ENCODE results near the gene C16orf96.

Gene C16orf96

DNA sequence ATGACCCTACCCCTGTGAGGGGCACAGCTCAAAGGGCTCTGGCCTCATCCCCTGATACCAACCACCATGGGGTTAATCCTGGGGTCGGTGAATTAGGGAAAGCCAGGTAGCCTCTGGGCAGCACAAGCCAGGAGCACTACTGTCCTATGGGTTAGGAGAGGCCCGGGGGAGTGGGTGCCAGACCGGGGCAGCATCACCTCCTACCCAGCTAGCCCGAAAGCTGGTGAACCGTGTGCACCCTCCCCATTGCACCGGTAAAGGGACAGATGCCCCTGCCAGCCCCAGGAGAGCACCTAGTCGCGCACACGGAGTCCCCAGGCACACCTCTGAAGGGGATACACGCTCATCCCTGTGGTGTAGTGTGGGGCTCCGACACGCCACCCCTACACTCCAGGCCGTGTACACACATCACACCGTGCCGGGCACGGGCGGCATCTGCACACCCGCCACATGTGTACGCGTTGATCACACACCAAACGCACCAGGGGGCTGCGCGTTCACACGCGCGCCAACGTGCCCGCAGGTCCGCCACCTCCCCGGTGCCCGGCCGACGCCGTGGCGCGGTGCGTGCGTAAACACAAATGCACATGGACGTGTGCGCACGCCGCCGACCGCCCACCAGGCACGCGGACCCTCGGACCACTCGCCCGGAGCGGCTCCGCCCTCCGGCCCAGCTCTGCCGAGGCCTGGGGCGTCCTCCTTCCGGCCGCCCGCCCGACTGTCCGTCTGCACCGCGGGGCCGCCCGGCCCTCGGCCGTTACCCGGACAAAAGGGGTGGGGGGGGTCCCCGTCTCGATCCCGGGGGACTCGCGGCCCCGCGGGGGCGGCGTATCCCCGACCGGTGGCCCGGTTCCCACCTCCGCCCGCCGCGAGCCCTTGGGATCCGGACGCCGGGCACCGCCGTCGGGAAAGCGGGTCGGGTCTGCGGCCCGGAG is 57.8 kb downstream of the C16orf96 start:
- peak; percentile 37 for DNase-seq (ENCODE audit: insufficient read length, low spot score)

DNA sequence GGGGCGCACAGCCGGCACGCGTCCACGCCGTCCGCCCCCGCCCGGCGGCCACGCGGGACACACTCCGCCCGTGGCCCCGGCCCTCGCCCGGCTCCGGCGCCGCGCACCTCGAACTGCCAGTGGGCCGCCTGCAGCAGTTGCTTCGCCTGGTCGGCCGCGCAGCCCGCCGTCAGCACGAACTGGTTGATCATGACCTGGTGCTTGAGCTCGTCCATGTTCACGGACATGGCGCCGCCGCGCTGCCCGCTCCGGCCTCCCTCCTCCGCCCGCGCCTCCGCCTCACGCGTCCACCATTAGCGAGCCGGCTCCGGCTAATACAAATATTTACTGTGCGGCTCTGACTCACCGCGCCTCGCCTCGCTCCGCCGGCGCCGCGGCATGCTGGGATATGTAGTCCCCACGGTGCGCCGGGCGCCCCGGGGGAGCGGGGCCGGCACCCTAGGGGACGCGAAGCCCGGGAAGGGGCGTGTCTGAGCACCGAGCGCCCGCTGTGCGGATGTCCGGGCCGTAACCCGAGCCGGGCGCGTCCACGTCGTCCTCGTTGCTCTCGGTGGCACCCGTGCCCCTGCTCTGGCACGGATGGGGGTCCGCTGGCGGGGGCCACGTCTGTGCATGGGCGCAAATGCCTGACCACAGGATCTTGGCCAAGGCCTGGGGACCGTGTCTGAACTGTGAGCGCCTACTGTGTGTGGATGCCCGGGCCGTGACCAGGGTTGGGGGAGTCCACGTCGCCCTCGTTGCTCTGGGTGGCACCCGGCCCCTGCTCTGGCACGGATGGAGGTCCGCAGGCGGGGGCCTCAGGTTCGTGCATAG is 58.6 kb downstream of the C16orf96 start, which contains the start of gene UBALD1:
Gene UBALD1, minus strand, starts transcription at position 318 of the 813 bp plus-strand sequence. Its CDS starts 91 bp downstream, at position 227.
- DNase-seq (ENCODE audit: insufficient read length, low spot score) = peak; percentile 89
- peak; percentile 96 for FAIRE-seq

More for the DNA sequence above, 57.8 kb downstream of the C16orf96 start:
- peak; percentile 95 for FAIRE-seq

DNA sequence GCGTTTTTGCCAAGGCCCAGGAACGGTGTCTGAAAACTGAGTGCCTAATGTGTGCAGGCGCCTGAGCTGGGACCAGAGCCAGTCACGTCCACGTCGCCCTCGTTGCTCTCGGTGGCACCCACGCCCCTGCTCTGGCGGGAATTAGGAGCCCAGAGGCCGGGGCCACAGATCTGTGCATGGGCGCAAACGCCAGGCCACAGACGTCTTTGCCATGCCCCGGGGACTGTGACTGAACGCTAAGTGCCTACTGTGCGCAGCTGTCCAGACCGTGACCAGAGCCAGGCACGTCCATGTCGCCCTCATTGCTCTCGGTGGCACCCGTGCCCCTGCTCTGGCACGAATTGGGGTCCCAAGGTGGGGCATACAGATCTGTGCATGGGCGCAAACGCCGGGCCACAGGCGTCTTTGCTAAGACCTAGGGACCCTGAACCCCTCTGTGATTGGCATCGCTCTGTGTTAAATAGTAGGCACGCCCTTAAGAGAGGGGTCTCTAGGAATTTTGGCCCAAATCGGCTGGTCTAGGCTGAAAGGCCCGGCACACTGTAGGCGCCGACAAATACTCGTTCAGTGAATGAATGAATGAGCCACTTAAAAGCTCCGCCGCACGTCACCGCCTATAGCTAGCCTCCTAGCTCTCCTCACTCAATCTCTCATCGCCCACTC is 59.4 kb downstream of the C16orf96 start:
- DNase-seq (ENCODE audit: insufficient read length, low spot score) (no peak), FAIRE-seq (no peak)

DNA sequence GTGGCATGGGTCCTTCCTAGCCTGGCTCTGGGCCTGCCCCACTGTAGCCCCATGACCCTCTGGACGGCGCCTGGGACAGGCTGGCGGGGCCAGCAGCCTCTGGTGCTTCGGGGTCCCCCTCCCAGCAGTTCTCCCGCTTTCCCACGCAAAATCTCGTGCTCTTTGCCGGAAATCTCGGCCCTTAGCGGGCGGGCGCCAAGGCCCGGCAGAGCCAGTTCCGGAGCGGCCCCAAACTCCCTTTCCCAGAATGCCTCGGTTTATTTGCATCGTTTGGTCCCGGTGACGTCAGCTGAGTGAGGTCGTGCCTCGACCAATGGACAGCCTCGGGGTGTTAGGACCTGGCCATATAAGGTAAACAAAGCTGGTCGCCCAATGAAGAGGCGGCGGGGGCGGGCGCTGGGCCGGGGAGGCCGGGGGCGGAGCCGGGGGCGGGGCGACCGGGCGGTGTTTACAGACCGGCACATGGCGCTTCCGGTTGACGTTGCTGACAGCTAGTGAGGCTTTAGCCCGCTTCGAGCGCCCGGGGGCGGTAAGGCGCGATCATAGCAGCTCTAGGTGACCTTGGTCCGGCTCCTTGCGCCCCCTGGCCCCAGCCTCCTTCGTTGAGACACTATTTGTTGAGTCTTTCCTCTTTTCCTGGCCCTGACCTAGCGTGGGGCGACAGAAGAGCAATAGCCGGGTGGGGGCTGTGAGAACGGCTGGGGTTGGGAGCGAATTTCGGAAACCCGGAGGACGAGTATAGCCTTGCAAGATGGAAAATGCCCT is 60.1 kb downstream of the C16orf96 start:
- FAIRE-seq (peak; percentile 98), DNase-seq (ENCODE audit: insufficient read length, low spot score) (peak; percentile 99)

DNA sequence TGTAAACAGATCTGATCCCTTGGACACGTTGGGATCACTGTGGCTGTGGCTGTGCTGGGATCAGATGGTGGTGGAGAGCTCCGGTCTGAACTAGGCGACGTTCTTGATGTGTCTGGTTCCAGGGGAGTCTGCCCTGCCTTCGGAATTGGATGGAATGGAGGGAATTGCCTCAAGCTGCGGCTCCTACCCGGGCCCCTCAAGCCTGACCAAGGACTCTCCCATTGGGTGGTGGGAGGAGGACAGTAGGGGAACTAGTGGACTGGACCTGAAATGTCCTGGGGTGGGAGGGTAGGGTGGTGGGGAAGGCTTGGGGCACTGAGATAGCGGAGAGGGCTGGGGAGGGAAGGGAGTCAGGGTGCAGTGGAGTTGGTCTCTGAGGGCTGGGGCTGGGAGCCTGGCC is 61.7 kb downstream of the C16orf96 start:
- FAIRE-seq (no peak), DNase-seq (ENCODE audit: insufficient read length, low spot score) (no peak)

DNA sequence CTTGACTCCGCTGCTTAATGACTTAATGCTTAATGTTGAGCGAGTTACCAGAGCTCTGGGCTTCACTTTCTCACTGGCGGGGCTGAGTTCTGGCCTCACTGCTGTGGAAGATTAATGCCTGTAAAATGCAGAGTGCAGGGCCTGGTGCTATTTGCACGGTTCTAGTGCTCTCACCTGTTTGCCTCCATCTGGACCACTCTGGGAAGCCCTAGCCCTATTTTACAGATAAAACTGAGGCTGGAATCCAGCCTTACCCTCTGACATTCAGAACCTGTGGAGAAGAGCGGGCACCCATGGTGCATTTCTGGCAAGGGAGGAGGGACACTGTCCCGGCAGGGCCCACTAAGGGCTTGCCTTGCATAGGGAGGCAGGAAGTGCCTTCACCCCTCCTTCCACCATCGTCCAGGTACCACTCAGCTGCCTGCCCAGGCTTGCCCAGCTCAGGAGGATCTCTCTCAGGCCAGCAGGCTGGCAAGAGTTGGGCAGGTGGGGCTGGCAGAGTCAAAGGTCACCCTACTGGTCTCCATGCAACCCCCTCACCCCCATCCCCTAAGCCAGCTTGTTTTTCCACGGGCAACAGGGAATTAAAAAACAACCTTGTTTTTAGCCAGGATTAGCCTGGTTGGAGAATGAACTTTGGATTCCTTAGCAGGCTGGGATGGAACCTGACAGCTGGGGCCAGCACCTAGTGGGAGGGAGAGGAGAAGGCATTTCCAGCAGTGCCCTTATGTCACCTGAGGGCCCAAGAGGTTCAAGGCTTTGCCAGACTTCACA is 62.7 kb downstream of the C16orf96 start:
- no peak for FAIRE-seq
- no peak for DNase-seq (ENCODE audit: insufficient read length, low spot score)

DNA sequence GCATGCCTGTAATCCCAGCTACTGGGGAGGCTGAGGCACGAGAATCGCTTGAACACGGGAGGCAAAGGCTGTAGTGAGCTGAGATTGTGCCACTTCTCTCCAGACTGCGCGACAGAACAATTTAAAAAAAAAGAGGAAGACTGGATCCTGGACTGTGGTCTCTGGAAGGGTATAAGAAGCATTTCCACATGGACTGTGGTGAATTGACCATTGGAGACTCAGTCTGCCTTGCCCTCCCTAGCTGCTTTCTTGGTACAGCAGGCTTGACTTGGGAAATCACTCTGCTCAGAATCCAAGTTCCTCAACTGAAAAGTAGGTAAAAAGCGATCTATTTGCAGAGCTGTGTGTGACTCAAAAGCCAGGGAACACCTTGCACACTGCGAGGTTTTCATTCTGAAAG is 67.5 kb downstream of the C16orf96 start:
- DNase-seq (ENCODE audit: insufficient read length, low spot score) = no peak
- FAIRE-seq = no peak

DNA sequence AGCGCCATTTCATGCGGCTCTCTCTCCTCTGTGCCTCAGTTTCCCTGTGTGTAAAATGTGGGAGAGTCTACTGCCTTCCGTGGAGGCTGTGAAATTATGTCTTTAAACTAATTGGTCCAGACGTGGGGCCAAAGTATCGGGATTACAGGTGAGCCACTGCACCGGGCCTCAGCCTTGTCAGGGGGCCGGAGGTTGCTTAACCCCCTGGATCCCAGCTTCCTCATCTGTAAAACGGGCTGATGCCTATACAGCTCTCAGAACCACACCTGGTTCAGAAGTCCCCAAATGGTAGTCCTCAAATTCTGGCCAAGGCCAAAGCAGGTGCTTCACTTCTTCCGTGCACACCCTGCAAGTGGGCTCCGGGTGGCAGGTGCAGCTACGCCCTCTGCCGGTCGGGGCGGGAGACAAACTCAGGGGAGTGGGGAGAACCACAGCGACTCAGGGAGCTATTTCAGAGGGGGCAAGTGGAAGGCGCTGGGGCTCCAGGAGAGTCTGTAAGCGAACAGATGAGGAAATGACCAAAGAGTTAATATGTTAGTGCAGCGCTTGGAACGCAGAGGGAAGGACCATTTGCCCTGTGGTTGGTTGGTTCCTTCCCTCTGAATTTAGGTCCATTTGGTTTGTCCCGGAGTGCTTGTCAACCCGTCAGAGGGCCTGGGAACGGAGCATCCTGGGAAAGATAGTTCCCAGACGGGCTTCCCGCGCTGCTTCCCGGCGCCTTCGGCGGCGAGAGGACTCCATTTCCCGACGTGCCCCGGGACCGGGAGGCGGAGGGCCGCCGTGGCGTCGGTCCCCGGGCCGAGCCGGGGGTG is 68.1 kb downstream of the C16orf96 start, which contains the start of gene MGRN1:
Gene MGRN1, plus strand, starts transcription at position 812 of the 812 bp plus-strand sequence. CDS start 135 bp downstream, outside the sequence.
- peak; percentile 96 for DNase-seq (ENCODE audit: insufficient read length, low spot score)
- peak; percentile 92 for FAIRE-seq

DNA sequence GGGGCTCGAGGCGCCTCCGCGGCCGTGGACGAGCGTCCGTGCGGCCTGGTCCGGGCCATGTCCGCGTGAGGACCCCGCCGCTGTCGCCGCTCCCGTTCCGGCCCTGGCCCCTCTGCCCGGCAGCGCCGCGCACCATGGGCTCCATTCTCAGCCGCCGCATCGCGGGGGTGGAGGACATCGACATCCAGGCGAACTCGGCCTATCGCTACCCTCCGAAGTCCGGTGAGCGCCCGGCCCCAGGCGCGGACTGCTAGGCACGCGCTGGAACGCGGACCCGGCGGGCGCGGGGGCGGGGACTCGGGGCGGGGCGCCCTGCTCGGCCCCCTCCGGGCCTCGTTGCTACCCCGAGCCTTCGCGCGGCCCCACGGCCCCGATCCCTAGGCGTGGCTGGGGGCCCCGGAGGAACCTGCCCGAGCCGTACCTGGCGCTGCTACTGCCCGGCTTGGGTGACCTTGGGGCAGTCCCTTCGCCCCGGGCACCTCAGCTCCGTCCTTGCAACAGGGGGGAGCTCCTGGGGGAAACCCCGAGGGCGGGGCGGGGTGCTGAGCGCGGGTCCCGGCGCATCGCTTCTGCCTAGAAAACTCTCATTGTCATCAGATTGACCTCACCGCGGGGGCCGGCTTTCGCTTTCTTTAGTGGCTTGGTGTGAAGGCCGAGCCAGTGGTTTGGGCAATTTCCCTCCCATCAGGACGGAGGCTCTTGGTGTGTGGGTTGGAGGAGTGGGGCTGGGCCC is 68.9 kb downstream of the C16orf96 start:
- DNase-seq (ENCODE audit: insufficient read length, low spot score) = peak; percentile 47
- FAIRE-seq = no peak

DNA sequence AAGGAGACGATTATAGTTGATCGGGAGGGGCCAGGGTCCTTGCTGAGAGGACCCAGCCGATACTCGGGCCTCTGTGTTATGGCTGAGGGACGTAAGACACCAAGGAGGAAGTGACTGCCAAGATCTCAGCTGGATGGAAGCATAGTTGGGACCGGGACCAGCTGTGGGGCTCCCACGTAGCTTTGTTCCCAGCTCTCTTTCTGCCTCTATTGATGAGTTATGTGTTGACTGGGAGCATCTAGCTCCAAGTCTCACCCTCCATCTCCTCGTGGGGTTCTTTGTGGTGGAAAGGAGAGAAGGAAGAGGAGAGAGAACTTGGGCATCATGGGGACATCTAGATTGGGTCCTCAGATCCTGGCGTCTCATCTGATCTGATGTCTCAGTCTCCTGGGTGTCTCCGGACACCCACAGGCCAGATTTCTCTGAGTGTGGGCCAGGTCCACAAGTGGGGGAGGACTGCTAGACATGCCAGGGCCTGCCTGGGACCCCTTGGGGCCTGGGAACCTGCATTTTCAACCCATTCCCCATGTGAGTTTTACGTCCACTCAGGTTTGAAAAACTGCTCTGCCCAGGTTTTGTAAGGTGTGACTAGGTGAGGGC is 69.5 kb downstream of the C16orf96 start:
- no peak for FAIRE-seq
- DNase-seq (ENCODE audit: insufficient read length, low spot score) = peak; percentile 23

DNA sequence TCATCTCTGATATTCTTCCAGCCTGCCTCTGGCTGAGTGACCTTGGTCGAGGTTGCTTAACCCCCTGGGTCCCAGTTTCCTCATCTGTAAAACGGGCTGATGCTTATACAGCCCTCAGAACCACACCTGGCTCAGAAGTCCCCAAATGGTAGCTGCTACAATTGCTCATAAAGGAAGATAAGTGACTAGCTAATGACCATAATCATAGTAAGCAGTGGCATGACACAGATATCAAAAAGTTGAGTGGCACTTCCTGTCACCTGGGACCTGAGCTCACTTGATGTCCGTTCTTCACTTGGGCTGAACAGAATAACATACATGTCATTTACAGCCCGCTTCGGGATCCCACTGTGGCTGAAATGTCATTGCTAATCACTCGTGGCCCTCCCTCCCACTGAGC is 70.3 kb downstream of the C16orf96 start:
- DNase-seq (ENCODE audit: insufficient read length, low spot score) = no peak
- FAIRE-seq = no peak

DNA sequence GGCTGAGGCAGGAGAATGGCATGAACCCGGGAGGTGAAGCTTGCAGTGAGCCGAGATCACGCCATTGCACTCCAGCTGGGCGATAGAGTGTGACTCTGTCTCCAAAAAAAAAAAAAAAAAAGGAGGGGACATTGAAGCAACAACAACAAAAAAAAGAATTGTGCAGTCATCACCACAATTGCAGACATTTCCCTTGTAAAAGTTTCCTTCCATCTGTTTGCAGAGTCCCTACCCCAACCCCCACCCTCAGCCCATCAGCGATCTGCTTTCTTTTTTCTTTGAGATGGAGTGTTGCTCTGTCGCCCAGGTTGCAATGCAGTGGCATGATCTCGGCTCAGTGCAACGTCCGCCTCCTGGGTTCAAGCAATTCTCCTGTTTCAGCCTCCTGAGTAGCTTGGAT is 72.1 kb downstream of the C16orf96 start:
- FAIRE-seq = no peak
- no peak for DNase-seq (ENCODE audit: insufficient read length, low spot score)

DNA sequence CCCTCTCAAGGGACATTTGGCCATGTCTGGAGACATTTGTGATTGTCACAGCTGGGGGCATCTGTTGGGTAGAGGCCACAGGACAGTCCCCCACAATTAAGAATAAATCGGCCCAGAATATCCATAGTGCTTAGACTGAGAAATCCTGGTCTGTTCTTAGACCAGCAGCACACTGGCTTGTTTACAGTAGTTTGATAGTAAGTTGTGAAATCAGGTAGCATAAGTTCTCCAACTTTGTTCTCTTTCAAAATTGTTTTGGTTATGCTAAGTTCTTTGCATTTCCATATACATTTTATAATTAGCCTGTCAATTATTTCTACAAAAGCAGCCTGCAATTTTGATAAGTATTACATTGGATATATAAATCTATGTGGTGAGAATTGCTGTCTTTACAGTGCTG is 75.3 kb downstream of the C16orf96 start:
- FAIRE-seq (no peak), DNase-seq (ENCODE audit: insufficient read length, low spot score) (no peak)

DNA sequence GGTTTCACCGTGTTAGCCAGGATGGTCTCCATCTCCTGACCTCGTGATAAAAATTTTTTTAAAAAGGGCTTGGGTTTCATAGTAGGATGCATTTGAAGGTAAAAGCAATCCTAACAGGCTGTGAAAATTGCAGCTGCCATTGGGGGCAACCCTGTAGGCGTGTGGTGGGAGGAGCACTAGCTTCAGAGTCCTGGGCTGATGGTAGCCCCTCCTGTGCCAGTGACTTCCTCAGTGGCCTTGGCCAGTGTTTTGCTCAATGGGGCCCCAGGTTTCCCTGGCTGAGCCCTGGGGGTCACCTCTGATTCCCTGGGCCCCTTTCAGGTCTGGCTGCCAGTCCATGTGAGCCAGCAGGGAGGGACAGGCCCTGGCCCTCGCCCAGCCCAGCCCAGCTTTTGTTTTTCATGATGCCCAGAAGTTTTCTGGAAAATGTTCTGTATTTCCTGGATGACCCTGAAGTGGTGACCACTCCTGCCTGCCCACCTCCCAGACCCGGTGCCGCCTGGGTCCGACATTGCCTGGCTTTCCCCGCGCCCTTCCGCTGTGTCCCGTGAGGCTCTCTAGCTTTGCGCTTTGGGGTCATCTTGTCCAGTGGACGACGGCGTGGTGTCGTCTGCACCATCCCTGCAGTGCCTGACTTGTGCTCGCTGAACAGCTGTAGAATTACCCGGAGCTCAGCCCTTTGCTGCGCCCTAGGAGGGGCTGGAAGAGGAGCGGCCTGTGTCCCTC is 77.9 kb downstream of the C16orf96 start:
- no peak for FAIRE-seq
- no peak for DNase-seq (ENCODE audit: insufficient read length, low spot score)

DNA sequence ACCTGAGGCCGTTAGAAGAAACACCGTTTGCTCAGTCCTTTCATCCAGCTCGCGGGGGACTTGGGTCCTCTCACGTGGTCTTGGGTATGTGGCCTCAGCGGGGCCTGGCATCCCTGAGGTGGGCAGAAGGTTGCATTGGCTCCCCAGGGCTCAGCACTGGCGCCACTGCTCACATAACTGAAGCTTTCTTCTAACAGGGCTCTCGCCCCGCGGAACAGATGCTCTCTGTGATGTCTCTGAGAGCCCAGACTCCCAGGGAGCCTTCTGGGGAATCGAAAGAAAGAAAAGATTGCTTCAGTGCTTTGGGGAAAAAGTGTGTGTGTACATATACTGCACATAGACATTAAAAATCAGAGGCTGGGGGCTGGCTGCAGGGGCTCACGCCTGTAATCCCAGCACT is 78.6 kb downstream of the C16orf96 start:
- no peak for FAIRE-seq
- no peak for DNase-seq (ENCODE audit: insufficient read length, low spot score)

DNA sequence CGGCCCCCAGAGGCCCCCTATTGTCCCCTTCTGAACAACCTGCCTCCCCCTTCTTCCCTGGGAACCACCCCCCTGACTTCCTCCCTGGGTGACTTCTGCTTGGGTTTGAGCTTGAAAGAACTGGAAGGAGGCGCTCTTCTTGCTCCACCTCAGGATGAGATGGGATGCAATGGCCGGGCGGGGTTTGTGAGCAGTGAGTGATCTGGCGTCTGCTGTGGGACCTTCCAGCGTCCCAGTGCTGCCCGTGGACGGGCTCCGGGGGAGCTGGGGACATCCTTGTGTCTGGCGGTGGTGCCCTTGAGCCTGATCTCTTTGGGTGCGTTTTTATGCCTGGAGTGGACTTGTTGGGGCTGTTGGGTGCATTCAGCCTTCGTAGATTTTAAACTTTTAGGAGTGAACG is 80.1 kb downstream of the C16orf96 start:
- DNase-seq (ENCODE audit: insufficient read length, low spot score) (no peak), FAIRE-seq (no peak)

Measured in HTR-8/SVneo (cell line).